G401 (cell line): ENCODE measurements around the gene POLE4. TPM values are rescaled to one million over a fixed set of nuclear protein-coding genes. Genes with fewer than 3 reads are reported as not detected.
A peak's percentile ranks its signal among the peaks of the same experiment; 100 is the strongest.

Experiments
- DNase-seq: peaks from one replicate; pipeline ENCODE4 v3.0.0-alpha.2; 2015; ENCODE audit warnings: low spot score
- in situ Hi-C: cut with HindIII; loops from 2 replicates; pipeline ENCODE4 v1.10.0; 2016; ENCODE audit warnings: low sequenced_read_pairs, mixed read lengths
- total RNA-seq: library from RNA; depleted of rRNA; stranded (reverse); fragments of >200 nt; shearing (Covaris generic); gene quantifications from 2 replicates; pipeline ENCODE4 v1.2.3, GENCODE V29; 2014; rRNA removed

POLE4 gene, protein sequence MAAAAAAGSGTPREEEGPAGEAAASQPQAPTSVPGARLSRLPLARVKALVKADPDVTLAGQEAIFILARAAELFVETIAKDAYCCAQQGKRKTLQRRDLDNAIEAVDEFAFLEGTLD
- 52.2 and 59.5 TPM in 2 replicates for total RNA-seq

DNA sequence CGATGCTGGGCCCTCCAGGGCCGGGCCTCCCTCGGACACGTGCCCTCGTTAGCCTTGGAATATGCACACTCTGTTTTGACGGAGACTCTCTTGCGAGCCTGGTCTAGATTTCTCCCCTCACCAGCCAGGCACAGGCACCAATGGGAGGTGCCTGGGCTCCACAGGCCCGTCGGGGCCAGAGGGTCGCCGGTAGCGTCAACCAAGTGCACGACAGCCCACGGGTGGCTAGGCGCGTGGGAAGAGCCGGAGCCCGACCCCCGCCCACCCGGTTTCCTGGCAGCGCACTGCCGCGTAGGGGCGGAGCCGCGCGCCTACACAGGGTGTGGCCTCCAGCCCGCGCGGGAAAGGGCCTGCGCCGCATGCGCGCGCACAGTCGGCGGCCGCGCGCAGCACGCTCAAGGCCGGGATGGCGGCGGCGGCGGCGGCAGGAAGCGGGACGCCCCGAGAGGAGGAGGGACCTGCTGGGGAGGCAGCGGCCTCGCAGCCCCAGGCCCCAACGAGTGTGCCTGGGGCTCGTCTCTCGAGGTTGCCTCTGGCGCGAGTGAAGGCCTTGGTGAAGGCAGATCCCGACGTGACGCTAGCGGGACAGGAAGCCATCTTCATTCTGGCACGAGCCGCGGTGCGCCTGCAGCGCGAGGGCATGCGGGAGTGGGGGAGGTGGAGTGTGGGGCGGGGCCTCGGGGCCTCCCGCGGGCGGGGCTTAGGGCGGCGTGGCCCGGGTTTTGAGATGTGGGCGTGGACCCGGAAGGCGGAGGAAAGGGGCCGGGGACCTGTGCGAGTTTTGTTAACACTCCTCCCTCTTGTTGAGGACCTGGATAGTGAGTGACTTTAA lies at the start of gene POLE4:
Gene POLE4, plus strand, starts transcription at position 370 of the 832 bp plus-strand sequence. Its CDS starts 37 bp downstream, at position 407.
- DNase-seq, result peak; percentile 82
- in situ Hi-C loops, result no loop called here

DNA sequence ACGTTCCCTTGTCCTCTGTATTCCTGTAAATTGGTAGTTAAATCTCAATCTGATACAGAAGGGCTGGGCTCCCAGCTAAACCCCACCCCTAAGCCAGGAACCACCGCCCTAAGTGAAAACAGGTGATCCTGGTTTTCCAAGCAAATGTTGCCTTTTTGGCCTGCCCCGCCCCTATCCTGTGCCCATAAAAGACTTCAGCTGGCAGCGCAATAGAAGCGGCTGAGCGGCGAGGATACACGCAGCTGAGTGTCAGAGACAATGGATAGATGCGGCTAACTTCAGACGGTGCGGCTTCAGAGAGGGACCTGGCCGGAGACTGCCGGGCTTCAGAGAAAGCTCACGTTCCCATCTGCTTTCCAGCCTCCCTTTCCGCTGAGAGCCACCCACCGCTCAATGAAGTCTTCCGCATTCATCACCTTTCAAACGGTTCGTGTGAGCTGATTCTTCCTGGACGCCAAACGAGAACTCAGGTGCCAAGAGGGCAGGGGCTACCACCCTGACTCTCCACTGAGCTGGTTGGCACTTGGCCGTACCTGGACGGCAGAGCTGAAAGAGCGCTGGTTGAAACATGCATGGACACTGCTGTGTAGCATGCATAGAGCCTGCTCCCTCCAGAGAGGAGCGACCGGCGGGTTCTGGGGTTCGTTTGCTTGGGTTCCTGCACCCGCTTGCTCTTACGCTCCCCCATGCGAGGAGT lies 49.5 kb upstream of the POLE4 start:
- in situ Hi-C loops, result no loop called here
- no peak for DNase-seq

DNA sequence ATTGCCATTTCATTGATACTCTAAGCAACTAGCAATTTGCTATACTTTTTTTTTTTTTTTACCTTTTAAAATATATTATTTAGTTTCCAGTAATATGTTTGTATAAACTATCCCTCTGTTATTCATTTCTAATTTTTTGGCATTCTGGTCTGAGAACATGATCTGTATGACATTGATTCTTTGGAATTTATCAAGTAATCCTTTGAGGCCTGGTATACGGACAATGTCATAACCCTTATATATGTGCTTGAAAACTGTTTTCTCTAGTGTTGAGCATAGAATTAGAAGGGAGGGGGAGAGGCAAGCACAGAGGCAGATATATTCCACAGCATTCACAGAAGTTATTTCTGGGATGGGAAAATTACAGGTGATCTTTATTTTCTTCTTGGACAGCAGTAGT lies 48.2 kb upstream of the POLE4 start:
- in situ Hi-C loops, result no loop called here

DNA sequence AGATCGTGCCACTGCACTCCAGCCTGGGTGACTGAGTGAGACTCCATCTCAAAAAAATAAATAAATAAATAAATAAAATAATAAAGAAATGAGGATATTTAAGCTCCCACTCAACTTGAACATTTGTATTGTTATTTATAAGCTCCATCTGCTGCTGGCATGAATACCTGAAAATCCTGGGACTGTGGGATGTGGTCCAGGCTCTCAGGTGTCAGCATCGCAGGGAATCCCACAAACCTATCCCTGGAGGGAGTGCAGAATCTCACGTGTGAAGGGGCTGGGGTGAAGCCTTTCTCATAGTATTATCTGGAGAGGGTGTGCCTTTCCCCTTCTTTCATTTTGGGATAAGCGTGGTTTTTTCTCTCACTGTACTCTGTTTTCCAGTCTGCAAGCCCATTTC lies 47.4 kb upstream of the POLE4 start:
- DNase-seq, result peak; percentile 78
- in situ Hi-C loops, result no loop called here

More for the DNA sequence above, 48.2 kb upstream of the POLE4 start:
- no peak for DNase-seq

DNA sequence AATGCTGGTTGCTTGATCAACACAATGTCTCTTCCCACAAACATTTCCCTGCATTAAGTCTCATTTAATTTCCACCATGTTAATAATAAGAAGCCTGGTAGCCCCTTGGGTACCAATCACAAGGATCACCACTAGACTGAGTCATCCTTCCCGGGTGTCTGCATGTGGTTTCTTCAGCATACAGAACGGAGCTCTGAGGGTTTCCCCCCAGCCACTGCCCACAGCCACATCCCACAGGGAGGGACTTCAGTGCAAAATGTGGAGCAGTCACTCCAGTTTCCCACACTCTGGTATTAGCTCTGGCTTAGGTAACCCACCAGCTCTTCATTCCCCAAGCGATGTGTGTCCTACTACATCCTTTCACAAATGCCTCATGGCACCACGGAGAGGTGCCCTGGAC lies 42.7 kb upstream of the POLE4 start:
- in situ Hi-C loops, result no loop called here
- no peak for DNase-seq

DNA sequence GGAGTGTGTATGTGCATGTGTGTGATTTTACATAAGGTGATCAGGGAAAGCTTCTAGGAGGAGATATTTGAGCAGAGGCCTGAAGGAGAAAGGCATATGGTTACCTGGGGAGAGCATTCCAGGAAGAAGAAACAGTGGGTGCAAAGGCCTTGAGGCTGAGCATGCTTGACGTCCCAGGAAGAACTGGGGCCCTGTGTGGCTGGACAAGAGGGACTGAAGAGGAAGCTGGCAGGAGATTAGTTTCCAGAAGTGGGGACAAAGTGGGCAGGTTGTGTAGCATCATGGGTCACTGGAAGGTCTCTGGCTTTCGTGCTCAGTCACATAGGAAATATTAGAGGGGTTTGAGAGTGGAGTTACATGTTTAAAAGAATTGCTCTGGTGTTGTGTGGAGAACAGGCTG lies 42.0 kb upstream of the POLE4 start:
- in situ Hi-C loops, result no loop called here
- DNase-seq, result no peak

DNA sequence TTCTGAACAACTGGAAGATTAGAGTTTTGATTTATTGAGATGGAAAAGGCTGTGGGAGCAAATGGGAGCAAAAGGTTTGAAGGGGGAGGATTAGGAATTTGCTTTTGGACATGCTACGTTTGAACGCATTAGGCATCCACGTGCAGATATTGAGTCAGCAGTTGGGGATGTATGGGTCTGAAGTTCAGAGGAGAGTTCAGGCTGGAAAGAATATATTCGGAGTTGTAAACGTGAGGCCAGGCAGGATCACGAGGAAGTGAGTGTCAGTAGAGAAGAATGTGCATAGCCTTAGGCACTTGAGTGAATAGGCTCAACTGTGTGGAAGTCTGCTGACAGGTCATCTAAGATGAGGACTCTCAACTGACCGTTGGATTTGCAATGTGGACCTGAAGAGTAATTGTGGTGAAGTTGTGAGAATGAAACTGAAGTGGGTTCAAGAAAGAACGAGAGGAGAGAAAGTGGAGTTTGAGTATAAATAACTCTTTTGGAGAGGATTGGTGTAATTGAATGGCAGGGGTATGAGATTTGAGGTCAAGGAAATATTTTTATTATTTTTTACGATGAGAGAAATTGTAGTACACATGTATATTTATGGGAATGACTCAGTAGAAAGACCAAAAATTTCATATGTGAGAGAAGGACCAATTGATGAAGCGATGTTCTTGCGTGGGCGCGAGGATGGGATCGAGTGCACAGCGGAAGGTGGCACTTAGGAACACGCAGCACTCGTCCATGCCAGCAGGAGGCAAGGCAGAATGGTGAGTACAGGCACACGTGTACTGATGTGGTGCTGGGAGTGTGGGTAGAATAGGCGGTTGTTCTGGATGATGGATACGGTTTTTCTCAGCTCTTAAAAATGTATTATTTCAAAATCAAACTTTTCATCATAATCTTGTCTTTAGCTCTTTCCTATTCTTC lies 40.5 kb upstream of the POLE4 start:
- DNase-seq, result no peak
- in situ Hi-C loops, result no loop called here

DNA sequence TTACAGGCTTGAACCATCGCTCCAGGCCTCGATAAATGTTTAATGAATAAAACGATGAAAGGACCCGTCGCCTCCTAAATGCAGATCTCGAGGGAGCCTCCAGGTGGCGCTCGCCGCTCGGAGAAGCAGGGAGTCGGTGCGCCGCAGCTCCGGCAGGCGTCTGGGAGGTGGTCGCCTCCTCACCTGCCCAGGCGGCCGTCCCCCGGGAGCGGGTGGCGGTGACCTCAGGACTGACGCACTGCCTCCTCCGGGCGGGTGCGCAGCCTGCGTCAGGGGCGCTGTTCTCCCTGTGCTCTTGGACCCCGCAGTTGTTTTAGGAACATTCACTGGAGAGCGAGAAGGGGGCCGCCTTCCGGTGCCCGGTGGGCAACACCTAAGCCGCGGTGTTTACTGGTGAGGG lies 38.6 kb upstream of the POLE4 start:
- DNase-seq, result no peak
- in situ Hi-C loops, result no loop called here

DNA sequence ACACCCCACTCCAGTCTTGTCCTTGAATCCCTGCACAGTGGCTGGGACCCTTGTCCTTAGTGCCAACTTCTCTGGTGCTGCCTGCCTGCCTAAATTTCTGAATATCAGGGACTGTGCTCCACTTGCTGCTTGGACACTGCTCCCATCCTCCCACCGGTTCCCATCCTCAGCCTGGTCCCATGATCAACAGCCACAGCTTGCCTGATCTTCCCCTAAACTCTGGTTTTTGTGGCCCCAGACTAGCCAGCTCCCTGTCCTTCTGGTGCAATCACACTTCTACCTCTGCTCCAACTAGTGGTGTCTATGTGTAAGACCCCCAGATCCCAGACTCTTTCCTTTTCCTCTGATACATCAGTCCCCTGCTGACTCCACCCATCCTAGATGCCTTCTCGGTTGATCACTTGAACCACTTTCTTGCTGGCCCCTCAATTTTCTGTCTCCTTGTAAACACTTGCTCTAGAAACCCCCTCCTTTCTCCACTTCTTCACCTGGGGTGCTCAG lies 37.2 kb upstream of the POLE4 start:
- in situ Hi-C loops, result no loop called here
- DNase-seq, result no peak

DNA sequence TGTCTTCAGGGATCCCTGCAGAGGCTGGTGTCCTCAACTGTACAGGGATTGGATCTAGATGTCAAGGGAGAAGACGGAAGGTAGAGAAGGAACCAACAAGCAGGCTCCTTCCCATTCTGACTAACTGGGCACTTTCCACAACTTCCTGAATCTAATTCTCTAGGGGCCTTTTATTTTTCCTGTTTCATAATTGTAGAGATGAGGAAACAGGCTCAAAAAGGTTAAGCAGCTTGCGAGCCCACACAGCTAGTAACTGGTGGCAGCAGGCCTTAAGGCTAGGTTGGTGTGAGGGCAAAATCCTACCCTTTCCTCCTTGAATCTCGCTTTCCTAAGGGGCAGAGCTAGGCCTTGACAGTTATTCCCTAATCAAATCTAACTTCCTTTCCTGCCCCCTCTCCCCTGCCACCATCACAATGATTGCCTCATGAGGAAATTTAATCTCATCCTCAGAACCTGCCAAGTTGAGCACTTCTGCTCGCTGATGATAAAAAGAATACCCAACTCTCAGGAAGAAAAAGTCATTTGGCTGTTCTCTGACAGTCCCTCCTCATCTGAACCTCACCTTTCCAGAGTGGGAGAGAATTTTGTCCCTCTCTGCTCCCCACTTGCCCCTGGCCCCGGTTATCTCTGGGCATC lies 35.7 kb upstream of the POLE4 start:
- in situ Hi-C loops, result no loop called here
- DNase-seq, result no peak

DNA sequence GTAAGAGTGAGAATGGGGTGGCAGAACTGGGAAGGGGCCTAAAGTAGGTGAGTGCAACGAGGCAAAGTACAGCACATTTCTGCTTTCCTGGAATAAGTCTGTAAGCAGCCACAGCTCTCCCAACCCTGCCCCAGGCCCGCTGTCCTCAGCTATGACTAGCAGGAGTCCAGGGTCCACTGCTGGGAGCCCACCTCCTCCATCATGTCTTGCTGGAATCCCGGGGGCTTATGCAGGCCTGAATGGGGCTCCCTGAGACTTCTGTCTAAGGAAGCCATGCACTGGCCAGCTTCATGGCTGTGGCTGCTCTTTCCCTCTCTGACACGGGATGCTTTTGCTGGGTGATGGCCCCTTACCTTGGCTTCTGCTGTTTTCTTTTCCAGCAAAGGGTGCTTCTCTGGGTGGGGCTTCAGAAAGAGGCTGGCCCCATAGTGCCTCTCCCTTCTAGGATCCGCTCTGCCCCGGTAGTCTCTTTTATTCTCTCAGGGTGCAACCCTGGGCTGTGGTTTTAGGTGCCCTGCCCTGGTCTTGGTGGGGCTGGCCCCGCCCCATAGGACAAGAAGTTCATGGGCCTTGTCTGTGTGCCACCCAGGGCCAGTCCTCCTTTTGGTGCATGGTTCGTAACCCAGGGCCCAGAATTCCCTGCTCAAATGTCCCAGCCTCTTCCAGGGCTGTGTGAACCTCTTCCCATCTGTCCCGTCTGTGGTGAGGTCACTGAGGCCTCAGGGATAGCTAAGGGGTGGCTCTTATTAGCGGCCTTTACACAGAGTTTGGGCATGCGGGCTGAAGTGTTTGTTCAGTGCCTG lies 33.8 kb upstream of the POLE4 start:
- in situ Hi-C loops, result no loop called here
- no peak for DNase-seq

DNA sequence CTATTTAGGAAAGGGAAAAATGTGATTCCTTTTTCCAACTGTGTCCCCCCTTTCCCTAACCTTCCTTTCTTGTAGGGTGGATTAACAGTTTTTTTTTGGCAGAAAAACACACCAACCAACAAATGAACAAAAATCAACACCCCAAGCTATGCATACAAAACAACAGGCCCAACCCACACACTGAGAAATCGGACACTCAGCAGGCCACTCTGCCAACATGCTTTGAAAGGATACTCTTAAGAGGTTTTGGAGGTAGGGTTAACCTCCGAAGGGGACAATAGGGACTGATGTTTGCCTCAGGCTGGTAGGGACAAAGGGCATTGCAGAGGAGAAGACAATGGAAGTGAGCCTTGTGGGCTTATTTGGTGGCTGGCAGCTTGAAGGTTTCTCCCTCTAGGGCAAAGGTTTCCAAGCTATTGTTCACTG lies 33.1 kb upstream of the POLE4 start:
- no peak for DNase-seq
- in situ Hi-C loops, result no loop called here

DNA sequence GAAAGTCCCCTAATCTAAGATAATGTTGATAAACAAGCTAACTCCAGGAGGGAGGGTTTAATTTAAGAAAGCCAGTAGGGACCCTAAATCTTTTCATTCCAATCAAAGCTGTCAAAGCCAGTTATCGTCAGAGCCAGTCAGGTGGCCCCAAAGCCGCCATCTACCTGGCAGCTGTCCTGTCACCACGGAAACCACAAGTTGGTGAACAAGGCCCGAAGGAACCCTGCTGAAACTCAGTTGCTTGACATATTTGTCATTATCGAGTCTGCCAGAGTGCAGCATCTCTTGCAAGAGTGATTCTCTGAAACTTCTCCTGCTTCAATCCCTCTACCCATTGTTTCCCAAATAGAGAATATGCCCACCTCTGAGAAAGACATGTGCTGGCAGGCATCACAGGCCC lies 30.8 kb upstream of the POLE4 start:
- DNase-seq, result no peak
- in situ Hi-C loops, result no loop called here

DNA sequence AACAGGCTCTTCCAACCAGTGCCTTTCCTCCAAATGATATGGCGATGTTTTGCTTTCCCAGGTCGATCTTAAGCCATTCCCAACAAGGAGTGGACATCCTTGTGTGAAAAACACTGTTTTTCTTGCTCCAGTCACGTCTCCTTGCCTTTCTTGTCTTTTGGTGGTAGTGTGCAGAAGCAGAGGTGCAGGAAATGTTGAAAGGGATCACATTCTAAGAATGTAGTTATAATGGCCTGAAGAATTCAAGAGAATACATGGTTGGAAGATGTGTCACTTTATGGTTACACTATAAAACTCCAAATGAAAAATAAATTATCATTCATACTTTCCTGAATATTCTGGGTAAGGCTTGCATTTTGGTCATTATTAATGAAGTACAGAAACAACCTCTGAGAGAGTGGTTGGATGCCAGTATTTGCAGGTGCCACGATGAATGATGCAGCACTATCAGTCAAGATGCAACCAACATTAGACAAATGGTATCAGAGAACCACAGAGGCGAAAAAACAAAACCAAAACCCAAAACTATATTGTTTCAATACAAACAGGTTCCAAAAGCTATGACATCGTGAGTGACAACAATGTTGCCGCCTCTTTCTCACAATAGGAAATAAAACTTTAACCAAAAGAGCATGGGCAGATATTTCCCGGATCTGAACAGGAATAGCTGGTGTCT lies 27.5 kb upstream of the POLE4 start:
- in situ Hi-C loops, result no loop called here
- no peak for DNase-seq

DNA sequence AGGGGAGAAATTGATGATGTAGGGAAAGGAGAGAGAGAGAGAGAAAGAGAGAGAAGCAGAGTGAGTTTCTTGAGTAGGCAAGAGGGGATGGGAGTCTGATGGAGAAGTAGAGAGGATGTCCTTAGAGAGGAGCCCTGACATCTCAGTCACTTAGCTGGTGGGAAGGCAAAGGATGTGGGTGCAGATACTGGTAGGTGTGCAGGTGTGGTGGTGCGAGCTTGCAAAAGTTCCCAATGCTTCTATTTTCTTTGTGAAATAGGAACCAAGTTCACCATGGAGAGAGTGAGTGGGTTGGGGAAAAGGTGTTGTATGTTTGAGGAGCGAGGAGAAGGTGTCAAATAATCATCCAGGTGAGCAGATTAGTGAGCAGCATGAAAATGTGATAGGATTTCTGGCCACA lies 26.5 kb upstream of the POLE4 start:
- DNase-seq, result no peak
- in situ Hi-C loops, result no loop called here

DNA sequence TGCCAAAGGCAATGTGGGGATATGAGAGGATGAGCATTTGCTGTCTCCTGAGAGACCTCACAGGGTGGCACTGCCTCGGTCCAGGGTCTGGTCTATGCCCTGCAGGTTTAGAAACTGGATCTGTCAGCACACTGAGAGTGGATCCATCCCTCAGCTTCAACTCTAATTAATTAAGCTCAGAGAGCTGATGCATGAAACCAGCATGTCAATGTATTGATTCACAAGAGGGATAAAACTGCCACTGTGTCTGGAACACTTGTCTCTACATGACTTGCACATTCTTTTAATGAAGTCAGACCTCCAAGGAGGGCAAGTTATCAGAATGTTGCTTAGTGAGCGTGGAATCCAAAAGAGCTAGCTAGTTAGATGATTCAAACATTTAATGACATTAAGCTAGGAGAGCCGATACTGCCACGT lies 22.5 kb upstream of the POLE4 start:
- in situ Hi-C loops, result no loop called here
- no peak for DNase-seq

DNA sequence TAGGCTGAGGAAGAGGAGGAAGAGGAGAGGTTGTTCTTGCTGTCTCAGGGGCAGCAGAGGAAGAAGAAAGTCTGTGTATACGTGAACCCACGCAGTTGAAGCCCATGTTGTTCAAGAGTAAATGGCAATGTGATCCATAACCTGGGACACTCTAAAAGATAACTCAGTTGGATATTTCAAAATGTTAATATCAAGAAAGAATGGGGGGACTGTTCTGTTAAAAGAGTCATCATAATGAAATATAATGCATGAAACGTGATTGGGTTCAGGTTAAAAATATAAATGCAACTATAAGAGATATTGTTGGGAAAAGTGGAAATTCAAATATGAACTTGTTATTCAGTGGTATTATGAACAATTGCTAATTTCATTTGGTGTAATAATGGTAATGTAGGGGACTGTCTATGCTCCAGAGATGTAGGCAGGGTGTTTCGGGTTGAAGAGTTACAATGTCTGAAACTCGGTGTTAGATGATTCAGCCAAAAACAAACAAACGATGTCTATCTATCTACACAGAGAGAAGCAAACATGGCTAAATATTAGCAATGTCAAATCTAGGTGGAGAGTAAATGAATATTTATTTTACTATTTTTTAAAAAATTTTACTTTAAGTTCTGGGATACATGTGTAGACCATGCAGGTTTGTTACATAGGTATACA lies 21.1 kb upstream of the POLE4 start:
- in situ Hi-C loops, result no loop called here
- no peak for DNase-seq
